Renal pelvis (tissue), 4 donors: ENCODE results near the gene CDHR5. TPM values are rescaled to one million over a fixed set of nuclear protein-coding genes. Genes with fewer than 3 reads are reported as not detected.
A peak's percentile ranks its signal among the peaks of the same experiment; 100 is the strongest.
"Not testable (repeated sequence)": the region's sequence is repeated elsewhere in the genome, so short reads cannot be mapped to it uniquely, and the experiment has no call there.

Source experiments
- DNase-seq: peaks from one replicate; pipeline ENCODE4 v3.0.0-alpha.2; 2013
- polyA plus RNA-seq, 3 donors: library from polyadenylated mRNA; unstranded; fragments of 120-200 nt; gene quantifications; one replicate each; pipeline ENCODE4 v1.2.1, GENCODE V29; 2013; ENCODE audit not compliant: insufficient read length in 3 of 3

Gene CDHR5
- polyA plus RNA-seq, 3 donors: 42.6 to 56.2 (median 47.7) TPM

DNA sequence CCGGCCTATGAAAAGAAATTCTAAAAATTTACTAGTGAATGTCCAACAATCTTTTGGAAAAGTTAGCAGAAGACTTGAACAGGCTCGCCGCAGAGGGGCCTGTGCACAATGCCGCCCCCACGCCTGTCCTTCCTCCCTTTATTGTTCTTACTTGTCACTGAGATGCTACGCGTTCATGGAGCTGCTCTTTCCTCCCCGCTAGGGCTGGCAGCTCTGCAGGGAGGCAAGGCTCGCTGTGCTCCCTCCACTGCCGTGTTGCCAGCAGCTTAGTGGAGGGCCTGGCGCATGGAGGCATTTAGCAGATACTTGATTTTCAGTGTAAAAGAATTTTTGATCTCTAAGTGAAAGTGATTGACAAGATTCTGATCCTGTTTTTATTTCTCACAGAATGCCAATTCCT is 33.8 kb downstream of the CDHR5 start:
- no peak for DNase-seq

DNA sequence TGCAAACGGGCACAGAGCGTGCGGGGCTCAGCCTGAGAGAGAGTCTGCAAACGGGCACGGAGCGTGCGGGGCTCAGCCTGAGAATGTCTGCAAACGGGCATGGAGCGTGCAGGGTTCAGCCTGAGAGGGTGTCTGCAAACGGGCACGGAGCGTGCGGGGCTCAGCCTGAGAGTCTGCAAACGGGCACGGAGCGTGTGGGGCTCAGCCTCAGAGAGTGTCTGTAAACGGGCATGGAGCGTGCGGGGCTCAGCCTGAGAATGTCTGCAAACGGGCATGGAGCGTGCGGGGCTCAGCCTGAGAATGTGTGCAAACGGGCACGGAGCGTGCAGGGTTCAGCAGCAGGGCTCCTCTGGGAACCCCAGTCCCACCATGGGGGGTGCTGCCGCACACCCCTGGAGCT is 35.0 kb downstream of the CDHR5 start:
- no peak for DNase-seq

DNA sequence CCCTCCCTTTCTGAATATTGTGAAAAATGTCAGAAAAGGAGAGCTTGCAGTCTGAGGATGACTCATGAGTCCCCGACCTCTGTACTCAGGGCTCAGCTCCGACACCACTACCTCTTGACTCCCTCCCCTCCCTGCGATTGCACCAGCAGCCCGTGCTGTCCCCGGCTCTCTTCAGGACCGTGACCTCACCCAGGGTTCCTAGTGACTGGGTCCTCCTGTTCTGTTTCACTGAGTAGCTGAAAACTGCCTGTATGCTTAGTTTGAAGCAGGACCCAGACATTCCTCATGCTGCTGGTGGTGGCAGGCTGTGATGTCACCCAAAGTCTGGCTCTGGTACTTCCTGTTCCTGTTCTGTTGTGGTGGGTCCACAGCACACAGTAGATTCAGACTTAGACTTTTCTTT is 36.8 kb downstream of the CDHR5 start:
- DNase-seq: no peak

DNA sequence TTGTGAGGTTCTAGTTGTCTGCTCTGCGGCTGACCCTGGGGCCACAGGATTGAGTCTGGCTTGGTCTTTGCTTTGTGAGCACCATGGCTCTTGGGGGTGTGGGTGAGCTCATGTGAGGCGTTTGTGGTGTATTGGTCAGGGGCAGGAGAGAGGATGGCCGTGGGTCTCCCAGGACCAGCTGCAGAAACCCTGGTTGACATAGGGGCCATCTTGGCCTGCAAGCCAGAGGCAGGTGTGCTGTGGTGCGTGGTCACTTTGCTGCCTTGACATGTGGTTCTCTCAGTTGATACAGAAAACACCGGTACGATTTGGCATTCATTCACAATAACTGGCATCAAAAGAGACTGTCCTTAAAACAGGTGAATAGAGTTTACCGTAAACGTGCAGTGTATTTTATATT is 37.2 kb downstream of the CDHR5 start:
- DNase-seq: no peak

DNA sequence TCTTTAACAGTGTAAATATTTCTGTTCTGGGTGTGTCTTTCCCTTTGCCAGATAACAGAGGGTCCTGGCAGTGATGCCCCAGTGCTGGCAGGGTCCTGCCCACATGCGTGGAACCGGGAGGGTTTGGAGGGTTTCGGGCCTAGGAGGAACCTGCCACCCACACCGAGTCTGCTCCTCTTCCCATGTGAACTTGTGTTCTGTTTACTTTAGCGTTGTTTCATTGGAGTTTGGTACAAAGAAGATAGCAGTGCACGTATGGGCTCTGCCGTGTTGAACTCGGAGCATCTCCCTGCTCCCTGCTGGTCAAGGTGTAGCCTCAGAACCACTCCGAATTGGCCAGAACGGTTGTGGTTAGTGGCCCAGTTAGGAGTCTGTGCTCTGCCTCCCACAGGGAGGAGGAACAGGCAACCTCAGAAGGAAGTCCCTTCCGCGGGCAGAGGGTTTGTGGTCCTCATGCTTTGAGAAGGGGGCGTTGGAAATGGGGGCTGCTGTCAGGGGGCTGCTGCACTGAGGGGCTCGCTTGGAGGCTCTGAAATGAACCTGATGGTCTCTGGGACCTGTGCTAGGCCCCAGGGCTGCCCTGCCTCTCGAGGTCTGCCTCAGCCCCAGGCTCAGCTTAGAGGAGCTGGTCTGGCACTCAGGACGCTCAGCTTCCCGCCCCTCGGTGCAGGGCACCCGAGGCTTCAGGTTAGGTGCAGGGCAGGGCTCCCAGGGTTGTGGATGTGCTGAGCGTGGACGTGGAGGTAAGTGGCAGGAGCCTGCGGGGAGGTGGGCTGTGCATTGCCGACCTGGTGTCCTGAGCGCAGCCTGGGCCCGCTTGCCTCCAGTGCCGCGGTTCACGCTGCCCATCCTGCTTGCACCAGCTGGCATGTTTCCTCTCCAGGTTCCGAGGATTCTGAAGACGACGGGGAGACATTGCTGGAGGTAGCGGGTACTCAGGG is 38.1 kb downstream of the CDHR5 start:
- no peak for DNase-seq

DNA sequence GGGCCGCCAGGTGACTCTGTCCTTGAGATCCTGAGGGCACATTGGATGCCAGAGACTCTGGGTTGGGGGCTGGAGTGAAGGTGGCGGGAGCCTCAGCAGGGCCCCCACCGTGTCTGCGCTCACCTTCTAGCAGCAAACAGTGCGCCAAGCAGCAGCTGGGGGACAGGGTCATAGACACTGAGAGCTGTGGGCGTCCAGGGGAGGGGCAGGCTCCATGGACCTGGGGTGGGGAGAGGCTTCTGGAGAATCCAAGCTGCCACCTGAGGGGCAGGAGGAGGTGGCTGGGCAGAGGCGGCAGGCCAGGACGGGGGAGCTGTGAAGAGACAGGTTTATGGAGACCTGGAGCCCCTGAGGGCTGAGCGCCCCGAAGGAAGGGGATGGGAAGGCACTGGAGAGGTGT is 40.5 kb downstream of the CDHR5 start:
- DNase-seq: no peak

DNA sequence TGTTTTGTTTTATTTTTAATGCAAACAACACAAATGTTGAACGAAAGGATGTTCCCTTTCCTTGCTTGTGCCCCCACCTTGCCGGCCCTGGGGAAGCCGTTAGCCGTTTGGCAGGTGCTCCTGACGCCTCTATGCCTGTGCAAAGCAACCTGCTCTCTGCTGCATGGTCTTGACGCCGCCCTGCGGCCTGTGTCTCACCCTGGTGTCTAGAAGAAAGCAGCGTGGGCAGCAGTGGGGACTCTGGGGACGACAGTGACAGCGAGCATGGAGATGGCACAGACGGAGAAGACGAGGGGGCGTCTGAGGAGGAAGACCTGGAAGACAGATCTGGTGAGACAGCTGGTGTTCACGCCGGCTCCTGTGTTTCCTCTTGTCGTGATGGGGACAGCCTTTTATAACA is 43.0 kb downstream of the CDHR5 start:
- no peak for DNase-seq

DNA sequence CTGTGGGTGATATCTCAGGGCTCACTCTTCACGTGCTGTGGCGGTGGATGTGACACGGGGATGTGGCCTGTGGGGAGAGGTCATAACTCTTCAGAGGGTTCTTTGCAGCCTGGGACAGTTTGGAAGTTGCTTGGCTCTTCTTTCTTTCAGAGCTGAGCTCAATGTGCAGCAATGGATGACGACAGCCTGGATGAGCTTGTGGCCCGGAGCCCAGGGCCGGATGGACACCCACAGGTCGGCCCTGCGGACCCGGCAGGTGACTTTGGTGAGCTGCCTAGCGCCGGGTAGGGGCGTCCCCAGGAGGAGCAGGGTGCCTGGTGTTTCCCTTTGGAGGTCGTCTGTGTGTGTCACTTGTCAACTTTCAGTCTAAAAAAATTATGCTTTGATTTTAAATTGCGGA is 43.4 kb downstream of the CDHR5 start:
- no peak for DNase-seq

DNA sequence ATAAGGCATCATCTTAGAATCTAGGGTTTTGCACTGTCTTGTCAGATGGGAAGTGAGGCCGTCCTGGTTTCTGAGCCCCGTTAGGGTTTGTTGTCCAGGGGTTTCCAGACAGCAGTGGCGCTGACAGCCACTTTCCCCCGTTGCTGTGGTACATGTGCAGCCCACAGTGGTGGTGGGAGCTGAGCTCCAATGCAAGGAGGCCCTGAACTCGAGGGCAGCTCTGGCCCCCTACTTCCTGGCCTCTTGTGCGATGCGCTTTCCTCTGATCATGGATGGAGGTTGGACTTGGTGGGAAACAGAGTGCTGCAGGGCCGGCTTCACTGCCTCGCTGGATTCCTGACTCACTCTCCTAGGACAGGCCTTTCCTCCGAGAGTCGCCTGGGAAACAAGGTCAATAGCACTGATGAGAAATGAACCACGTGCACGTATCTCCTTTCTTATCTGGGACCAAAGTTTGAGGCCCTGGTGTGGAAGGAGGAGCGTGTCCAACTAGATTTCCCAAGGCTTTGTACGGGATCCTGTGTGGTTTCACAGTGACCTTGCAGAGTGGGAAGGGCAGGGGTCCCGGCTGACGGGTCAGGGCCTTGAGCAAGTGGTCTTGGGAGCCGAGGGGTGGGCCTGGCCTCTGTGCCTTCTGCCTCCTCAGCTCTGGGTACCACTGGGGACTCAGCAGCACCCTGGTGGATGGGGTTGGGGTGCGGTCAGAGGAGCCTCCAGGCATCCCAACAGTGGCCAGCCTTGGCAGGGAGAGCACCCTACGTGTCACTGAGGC is 44.7 kb downstream of the CDHR5 start:
- no peak for DNase-seq

DNA sequence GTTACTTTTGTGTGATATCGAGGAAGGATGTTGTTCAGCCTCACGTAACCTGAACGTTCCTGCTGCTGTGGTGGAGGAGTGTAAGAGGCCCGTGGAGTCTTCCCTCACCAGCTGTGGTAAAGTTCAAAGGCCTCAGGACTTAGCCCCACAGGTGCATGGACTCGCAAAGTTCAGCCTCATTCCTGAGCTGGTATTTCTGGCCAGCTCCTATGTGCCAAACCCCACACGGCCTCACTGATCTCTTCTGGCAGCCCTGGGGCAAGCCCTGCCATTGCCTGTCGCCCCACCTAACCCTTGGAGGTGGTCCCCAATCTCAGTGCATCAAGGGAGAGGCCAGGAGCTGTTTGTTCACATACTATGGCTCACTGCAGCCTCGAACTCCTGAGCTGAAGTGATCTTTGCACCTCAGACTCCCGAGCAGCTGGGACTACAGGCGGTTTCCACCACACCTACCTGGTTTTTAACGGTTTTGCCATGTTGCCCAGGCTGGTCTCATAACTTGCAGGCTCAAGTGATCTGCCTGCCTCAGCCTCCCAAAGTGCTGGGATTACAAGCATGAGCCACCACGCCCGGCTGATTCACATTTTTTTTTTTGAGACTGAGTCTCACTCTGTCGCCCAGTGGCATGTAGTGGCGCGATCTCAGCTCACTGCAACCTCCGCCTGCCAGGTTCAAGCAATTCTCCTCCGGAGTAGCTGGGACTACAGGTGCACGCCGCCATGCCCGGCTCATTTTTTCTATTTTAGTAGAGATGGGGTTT is 46.3 kb downstream of the CDHR5 start:
- no peak for DNase-seq

DNA sequence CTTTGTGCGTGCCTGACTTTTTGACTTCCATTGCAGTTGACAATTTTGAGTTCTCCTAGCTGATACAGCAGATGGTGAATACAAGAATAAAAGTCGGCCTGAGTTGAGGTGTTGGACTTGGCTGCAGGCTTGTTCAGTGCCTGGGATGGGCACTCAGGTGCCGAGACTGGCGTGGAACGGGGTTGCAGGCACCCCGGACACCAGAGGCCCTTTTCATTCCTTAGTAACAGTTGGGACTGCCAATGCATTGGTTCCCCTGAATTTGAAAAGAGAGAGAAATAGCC is 47.2 kb downstream of the CDHR5 start:
- DNase-seq: no peak

DNA sequence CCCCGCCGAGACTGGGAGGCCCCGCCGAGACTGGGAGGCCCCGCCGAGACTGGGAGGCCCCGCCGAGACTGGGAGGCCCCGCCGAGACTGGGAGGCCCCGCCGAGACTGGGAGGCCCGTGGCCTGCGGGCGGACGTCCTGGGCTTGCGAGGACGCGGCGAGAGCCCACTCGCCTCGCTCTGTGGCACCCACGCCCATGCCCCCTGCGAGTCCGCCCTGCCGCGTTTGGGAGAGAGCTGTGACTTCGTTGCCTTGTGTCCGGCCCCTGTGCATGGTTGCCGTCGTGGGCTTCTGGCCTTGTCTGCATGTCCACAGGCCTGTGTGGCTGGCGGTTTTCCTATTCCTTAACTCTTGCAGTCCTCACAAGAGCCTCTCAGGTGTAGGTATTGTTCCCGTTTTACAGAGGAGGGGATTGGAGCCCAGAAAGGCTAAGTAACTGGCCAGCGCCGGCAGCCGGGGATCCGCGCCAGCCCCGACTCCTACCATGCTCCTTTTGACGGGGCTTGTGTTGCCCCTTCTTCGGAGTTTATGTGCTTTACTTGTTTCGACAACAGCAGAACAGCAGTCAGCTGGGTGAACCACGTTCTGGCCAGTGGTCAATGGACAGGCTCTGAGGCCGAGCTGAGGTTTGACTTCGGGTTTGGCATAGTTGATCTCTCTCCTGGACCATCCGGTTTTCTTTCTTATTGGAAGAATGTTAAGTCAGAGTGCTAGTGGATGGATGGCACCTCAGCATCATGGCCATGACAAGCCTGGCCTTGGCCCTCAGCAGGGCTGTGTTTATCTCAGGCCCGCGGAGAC is 47.7 kb downstream of the CDHR5 start:
- no peak for DNase-seq

DNA sequence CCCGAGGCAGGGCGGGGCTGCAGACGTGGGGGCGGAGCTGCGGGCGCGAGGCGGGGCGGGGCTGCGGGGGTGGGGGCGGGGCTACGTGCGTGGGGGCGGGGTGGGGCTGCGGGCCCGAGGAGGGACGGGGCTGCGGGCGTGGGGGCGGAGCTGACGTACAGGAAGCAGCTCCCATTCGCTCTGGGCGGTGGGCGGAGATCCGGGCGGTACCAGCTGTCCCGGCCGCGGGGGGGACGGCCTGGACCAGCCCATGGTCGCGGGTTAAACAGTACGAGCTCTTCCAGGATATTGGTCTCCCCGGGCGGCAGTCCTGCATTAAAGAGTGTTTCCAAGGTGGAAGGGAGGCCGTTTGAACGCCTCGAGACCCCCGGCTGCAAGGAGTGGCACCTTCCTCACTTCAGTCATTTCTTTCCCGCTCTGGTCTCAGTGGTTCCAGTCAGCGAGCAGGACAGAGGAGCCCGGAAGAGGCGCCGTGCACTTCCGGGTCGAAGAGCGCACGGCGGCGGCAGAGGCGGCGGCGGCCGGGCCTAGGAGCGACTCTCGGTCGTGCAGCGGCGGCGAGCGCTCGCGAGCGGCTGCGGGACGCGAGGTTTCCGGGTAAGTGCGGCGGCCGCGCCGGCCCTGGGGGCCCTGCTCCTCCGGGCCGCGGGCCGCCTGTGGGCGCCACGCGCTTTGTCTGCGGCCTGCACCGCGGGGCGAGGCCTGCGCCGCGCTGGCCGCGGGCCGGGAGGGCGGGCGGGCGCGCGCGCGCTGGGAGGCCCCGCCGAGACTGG is 48.6 kb downstream of the CDHR5 start, which contains the start of gene PHRF1:
TSS of gene PHRF1 (plus strand) at position 475 of the 773 bp plus-strand sequence. CDS start 5,043 bp downstream, outside the sequence.
- DNase-seq: peak; percentile 93

DNA sequence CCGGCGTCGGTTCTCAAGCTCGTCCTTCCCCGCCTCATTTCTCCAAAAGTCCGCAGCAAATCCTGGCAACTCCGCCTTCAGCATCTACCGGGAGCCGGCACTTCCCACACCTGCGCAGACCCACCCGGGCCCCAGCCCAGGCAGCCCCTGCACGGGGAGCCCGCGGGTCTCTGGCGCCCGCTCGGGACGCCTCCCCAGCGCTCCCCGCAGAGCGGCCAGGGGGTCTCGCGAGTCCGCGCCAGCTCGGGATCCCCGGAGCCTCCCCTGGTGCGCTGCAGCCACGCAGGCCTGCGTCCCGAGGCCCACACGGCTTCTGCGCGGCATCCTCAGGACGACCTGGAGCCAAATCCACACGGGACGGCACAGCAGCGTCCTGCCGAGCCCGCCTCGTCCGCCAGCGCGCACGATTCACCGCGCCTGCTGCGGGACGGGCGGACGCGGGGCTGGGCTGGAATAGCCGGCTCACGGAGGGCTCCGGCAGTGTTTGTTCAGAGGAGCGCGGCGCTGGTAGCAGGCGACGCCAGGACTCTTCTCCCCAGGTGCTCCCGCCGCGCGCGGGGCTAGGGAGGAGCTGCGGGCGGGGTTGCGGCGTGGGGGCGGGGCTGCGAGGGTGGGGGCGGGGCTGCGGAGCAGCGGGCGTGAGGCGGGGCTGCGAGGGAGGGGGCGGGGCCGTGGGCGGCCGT is 49.3 kb downstream of the CDHR5 start:
- peak; percentile 55 for DNase-seq

DNA sequence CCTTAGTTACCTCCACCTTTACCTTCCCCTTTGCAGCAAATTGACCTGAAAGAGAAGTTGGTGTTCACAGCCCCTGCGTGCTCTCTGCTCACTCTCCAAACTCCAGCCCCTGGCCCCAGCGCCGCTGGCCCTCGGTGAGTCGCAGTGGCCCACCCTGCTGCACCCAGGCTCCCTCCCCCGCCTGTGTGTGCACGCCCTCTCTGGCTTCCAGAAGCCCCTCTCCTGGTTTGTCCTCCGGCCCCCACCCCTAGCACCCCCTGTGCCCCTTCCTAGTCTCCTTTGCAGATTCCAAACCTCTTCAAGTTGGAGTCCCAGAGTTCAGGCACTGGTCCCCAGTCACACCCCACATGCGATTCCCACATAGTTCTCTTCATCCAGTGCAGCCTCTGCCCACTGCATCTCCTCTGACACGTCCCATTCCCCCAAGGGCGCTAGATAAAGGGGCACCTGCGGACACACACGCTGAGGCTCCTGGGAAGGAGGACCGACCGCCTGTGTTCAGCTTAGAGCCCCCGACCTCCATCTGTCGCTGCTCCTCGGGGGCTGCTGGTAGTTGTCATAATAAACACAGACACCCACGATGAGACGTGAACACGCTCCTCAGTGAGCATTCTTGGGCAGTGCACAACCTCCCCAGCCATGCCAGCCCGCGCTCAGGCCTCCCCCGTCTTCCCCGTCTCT is 50.0 kb downstream of the CDHR5 start:
- DNase-seq: no peak

DNA sequence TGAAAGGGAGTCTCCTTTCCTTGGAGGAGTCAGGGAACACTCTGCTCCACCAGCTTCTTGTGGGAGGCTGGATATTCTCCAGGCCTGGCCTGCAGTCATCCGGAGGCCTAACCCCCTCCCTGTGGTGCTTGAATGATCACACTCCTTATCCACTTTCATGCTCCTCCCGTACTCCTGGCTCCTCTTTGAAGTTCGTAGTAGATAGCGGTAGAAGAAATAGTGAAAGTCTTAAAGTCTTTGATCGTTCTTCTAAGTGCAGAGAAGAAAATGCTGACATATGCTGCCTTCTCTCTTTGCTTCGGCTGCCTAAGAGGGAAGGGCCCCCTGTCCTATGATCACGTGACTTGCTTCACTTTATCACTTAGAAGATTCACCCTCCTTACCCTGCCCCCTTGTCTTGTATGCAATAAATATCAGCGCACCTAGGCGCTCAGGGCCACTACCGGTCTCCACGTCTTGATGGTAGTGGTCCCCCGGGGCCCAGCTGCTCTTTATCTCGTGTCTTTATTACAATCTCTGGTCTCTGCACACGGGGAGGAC is 50.7 kb downstream of the CDHR5 start:
- not testable (repeated sequence) for DNase-seq

DNA sequence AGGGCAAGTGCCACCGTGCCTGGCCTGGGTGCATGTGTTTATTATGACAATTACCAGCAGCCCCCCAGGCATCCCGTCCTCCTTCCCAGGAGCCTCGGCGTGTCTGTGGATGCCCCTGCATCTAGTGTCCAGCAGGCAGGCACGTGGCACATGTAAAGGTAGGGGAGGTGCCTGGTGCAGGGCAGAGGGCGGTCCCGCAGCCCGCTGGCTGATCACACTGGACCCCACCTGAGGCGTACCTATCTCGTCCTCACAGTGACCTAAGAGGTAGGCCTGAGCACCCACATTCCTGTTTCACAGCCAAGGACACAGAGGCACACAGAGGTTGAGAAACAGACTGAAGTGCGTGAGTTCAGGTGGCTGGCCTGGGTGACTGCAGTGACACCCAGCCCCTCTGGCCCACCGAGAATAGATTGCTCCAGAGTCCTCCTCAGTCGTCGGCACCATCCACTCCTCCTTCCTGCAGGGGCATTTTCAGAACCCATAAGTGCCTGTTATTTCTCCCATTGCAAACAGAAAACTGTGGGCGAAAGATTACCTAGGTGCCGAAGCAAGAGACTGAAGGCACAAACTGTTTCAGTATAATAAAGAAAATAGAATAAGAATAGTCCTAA is 51.5 kb downstream of the CDHR5 start:
- no peak for DNase-seq

DNA sequence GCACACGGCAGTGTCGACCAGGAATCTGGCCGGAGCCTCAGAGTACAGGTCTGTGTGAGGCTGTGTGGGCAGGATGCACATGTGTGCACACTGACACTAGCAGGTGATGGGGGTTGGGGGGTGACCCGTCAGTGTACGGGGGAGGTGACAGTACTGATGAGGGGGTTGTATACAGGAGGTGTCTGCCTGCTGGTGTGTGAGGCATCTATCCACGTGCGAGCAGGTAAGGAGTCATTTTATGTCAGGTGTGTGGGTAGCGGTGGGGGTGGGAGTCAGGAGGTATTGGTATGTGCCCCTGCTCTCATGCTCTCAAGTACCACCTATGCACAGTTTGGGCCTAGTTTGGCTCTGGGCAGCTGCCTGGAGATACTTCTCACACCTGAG is 53.0 kb downstream of the CDHR5 start:
- DNase-seq: no peak
